Peyer's patch (tissue), 4 donors: ENCODE measurements around the gene SULT1E1.

Experiments
- CTCF ChIP-seq, 6 experiments: fragments of 450-650 bp in 4 of 6; fragments of 200-600 bp in 2 of 6; sonication (generic) in 1 of 6; IDR thresholded peaks; one replicate each; pipeline ENCODE4 v1.5.1; 2017 to 2019; ENCODE audit warnings: antibody characterized with exemption in 6 of 6, mild to moderate bottlenecking in 3 of 6, moderate library complexity in 1 of 6
- POLR2A ChIP-seq, 2 donors: fragments of 450-650 bp; IDR thresholded peaks; one replicate each; pipeline ENCODE4 v1.5.1; 2017; ENCODE audit warnings: antibody characterized with exemption in 2 of 2, mild to moderate bottlenecking in 2 of 2, moderate library complexity in 2 of 2

GRCh38 chr4:69838977-69839376, 21.0 kb downstream of the SULT1E1 start:
- TF ChIP-seq CTCF (IDR thresholded peaks at IDR 0.05) (no peak), POLR2A (IDR thresholded peaks at IDR 0.05) (no peak)
